ENCODE measurements around the gene C1QTNF6. TPM values are rescaled to one million over a fixed set of nuclear protein-coding genes. Genes with fewer than 3 reads are reported as not detected.
"Not testable (repeated sequence)": the region's sequence is repeated elsewhere in the genome, so short reads cannot be mapped to it uniquely, and the experiment has no call there.

Gene C1QTNF6
- total and polyA plus RNA-seq, 2 of the 8 experiments (the other 6 are each of a cell fraction or from before 2014, with no cell fraction given) = 3.1 to 6.5 TPM

- TF ChIP-seq SP2 (IDR thresholded peaks at IDR 0.05; ENCODE audit: low read length) (no peak), TEAD4 (IDR thresholded peaks at IDR 0.05; ENCODE audit: low read depth, low read length) (no peak), CHD1 (IDR thresholded peaks at IDR 0.05; ENCODE audit: low read depth, low read length) (no peak), BACH1 (IDR thresholded peaks at IDR 0.05; ENCODE audit: low read length) (no peak), SIX5 (IDR thresholded peaks at IDR 0.05; ENCODE audit: low read depth, low read length) (no peak)
Observed at GRCh38 chr22:37171662-37172061, 16.4 kb downstream of the C1QTNF6 start (continued).

GRCh38 chr22:37170689-37171405, 17.2 kb downstream of the C1QTNF6 start:
- H2BK15ac ChIP-seq (ENCODE audit: low read length) = peak overlapping the region; percentile 88; the same call in 1 of the 2 replicates
- H3K9ac ChIP-seq (replicated peaks in 1 of 4; ENCODE audit: extremely low read depth in 1 of 4, low read depth in 3 of 4, low read length in 3 of 4); H3K36me3 ChIP-seq (ENCODE audit: control insufficient read depth in 2 of 4, insufficient read depth in 4 of 4, low read length in 3 of 4); H2AK5ac ChIP-seq (ENCODE audit: low read depth, low read length); H3K56ac ChIP-seq (replicated peaks; ENCODE audit: insufficient read length, low read depth, low read length); H3K18ac ChIP-seq (ENCODE audit: extremely low read depth, low read length); H3K79me1 ChIP-seq (ENCODE audit: low read depth, low read length); H2BK5ac ChIP-seq (ENCODE audit: low read depth, low read length); H3K14ac ChIP-seq (ENCODE audit: insufficient read length); H4K20me1 ChIP-seq (replicated peaks in 1 of 2; ENCODE audit: control insufficient read depth in 1 of 2, insufficient read depth in 2 of 2, low read length in 2 of 2); H3K23me2 ChIP-seq (ENCODE audit: low read depth, low read length); H4K5ac ChIP-seq (ENCODE audit: insufficient read length, low read depth, low read length); H3K23ac ChIP-seq (ENCODE audit: insufficient read length); H3K4me3 ChIP-seq (ENCODE audit: extremely low read depth in 1 of 4, insufficient read depth in 2 of 4, low read depth in 3 of 4, low read length in 4 of 4); H3K27me3 ChIP-seq (replicated peaks in 1 of 4; ENCODE audit: control insufficient read depth in 3 of 4, extremely low read depth in 1 of 4, insufficient read depth in 3 of 4, low read length in 3 of 4); H4K91ac ChIP-seq (replicated peaks; ENCODE audit: insufficient read length, low read length); FAIRE-seq; H3K4ac ChIP-seq (replicated peaks; ENCODE audit: insufficient read length, low read depth, low read length); H2BK12ac ChIP-seq (ENCODE audit: low read depth, low read length); H2BK20ac ChIP-seq (ENCODE audit: low read length); DNase-seq (ENCODE audit: low read depth in 1 of 2, low spot score in 2 of 2); H3K9me3 ChIP-seq (ENCODE audit: insufficient read depth in 2 of 2, low read depth in 1 of 2, low read length in 1 of 2); H2BK120ac ChIP-seq (replicated peaks; ENCODE audit: low read depth, low read length); H3K4me2 ChIP-seq (ENCODE audit: insufficient read depth in 1 of 2, low read depth in 2 of 2, low read length in 2 of 2); H3K27ac ChIP-seq (ENCODE audit: low read depth, low read length); H4K8ac ChIP-seq (ENCODE audit: extremely low read depth, insufficient read depth, low read length); H2AFZ ChIP-seq (ENCODE audit: low read length); H3K79me2 ChIP-seq (ENCODE audit: control insufficient read depth in 1 of 2, insufficient read depth in 2 of 2, low read length in 2 of 2): not testable (repeated sequence)
- peaks cover 0 to 11% (median 3%) of the 10 kb centered on the region in 4 experiments; a peak in 4 of 7 replicates for H3K4me1 ChIP-seq (replicated peaks in 1 of 4; ENCODE audit: control insufficient read depth in 3 of 4, insufficient read depth in 4 of 4, low read length in 3 of 4)
- POLR2A ChIA-PET (ENCODE audit: partially characterized antibody) = interaction anchor here (1.2 kb wide), 1 partner anchor 26 kb away, joined by 3 read pairs; no protein-coding TSS in a partner anchor
- WGBS, 2 experiments (ENCODE audit: extremely low coverage in 1 of 2, insufficient coverage in 1 of 2, insufficient read length in 1 of 2, insufficient replicate concordance in 2 of 2, low coverage in 1 of 2, low lambda C conversion rate in 2 of 2, missing lambda C conversion rate in 1 of 2) = 88% methylated on average over 16 of the region's 16 CpGs; no CpG with 5 or more reads in 1 of the 2 experiments
- CTCF ChIA-PET (ENCODE audit: partially characterized antibody) = interaction anchor here (0.9 to 2.9 kb wide), 8 partner anchors 13 to 89 kb away, joined by 3 to 11 read pairs (median 4); no protein-coding TSS in a partner anchor

Measured in H1 (cell line).